Right renal pelvis (tissue), 4 donors: ENCODE results near the gene CFAP97. TPM values are rescaled to one million over a fixed set of nuclear protein-coding genes. Genes with fewer than 3 reads are reported as not detected.

Experiments
- DNase-seq, 4 donors: peaks; one replicate each; pipeline ENCODE4 v3.0.0-alpha.2; 2013; ENCODE audit warnings: low read depth in 4 of 4, low spot score in 3 of 4, missing footprints in 1 of 4
- polyA plus RNA-seq, 4 donors: library from polyadenylated mRNA; unstranded; fragments of 120-200 nt; gene quantifications; one replicate each; pipeline ENCODE4 v1.2.1, GENCODE V29; 2013; ENCODE audit not compliant: insufficient read length in 4 of 4

The CFAP97 gene
- polyA plus RNA-seq, 4 donors: 42.9 to 62.8 (median 55.1) TPM

GRCh38 chr4:185115827-185116232 lies 88.0 kb downstream of the CFAP97 start:
- DNase-seq: peak; percentile 47 to 77 (median 70)

- no peak for DNase-seq
These were observed 90.5 kb downstream of the CFAP97 start for GRCh38 chr4:185113340-185113739.

- DNase-seq: no peak
These were observed 91.7 kb downstream of the CFAP97 start for GRCh38 chr4:185112104-185112503.

GRCh38 chr4:185110375-185110823 lies 93.4 kb downstream of the CFAP97 start:
- DNase-seq: no peak

GRCh38 chr4:185109736-185110135 lies 94.1 kb downstream of the CFAP97 start:
- no peak for DNase-seq

Other genes starting within 250 kb of the CFAP97 start
- not detected for gene HELT, start 185.5 kb downstream of the CFAP97 start, polyA plus RNA-seq
- gene SLC25A4, start 60.7 kb downstream of the CFAP97 start, polyA plus RNA-seq: 10 to 100 TPM; 48.0 to 49.9 (median 48.9) TPM
- gene SNX25, start 5.6 kb upstream of the CFAP97 start, polyA plus RNA-seq: 10 to 100 TPM; 24.3 to 27.9 (median 25.1) TPM
- gene LRP2BP, start 191.9 kb upstream of the CFAP97 start, polyA plus RNA-seq: 1 to 10 TPM; 2.7 to 3.5 (median 3.1) TPM
- gene ANKRD37, start 192.8 kb upstream of the CFAP97 start, polyA plus RNA-seq: 10 to 100 TPM in 3 of 4 donors, 1 to 10 TPM in 1; 10.0 to 15.3 (median 12.1) TPM
- gene UFSP2, start 222.0 kb upstream of the CFAP97 start, polyA plus RNA-seq: 10 to 100 TPM; 57.8 to 86.3 (median 75.6) TPM